Calu3 (cell line): ENCODE measurements around the gene MAPK7. TPM values are rescaled to one million over a fixed set of nuclear protein-coding genes. Genes with fewer than 3 reads are reported as not detected.

Source experiments
- BruUV-seq: library from RNA; stranded (reverse); fragments of 400-500 nt; replicated peaks from 2 replicates; lab custom pipeline; 2021; lab: Mats Ljungman, UMichigan
- CTCF ChIA-PET: fragments of 300-600 bp; sonication (Branson Sonifier 250); formaldehyde crosslinking; loops from one replicate; lab custom pipeline; 2022; ENCODE audit warnings: antibody characterized with exemption; lab: Charles Lee
- DNase-seq: peaks from one replicate; pipeline ENCODE4 v3.0.0; 2022
- H3K27ac Mint-ChIP-seq: one replicate; pipeline ENCODE4 v1.8.0; 2022; ENCODE audit warnings: mixed read lengths; ENCODE audit not compliant: unreplicated experiment
- H3K27me3 Mint-ChIP-seq: one replicate; pipeline ENCODE4 v1.8.0; 2022; ENCODE audit warnings: mixed read lengths; ENCODE audit not compliant: unreplicated experiment
- H3K36me3 Mint-ChIP-seq: one replicate; pipeline ENCODE4 v1.8.0; 2022; ENCODE audit warnings: mild to moderate bottlenecking, moderate library complexity, mixed read lengths; ENCODE audit not compliant: insufficient read depth, unreplicated experiment
- H3K4me1 Mint-ChIP-seq: one replicate; pipeline ENCODE4 v1.8.0; 2022; ENCODE audit warnings: mild to moderate bottlenecking, low read depth, mixed read lengths; ENCODE audit not compliant: unreplicated experiment
- H3K4me3 Mint-ChIP-seq: one replicate; pipeline ENCODE4 v1.8.0; 2022; ENCODE audit warnings: mild to moderate bottlenecking, low read depth, moderate library complexity, mixed read lengths; ENCODE audit not compliant: unreplicated experiment
- H3K9me3 Mint-ChIP-seq: one replicate; pipeline ENCODE4 v1.8.0; 2022; ENCODE audit warnings: low read depth, mixed read lengths; ENCODE audit not compliant: unreplicated experiment
- intact Hi-C: fragments of 100-400 bp; cut with micrococcal nuclease; formaldehyde crosslinking; loops from one replicate; pipeline ENCODE4 v1.10.0; 2022; ENCODE audit not compliant: unreplicated experiment
- total RNA-seq: library from RNA; stranded (reverse); gene quantifications from 2 replicates; pipeline ENCODE4 v1.2.3, GENCODE V29; 2022
- TF ChIP-seq, protein P1 (sequence below): fragments of 200-600 bp; IDR thresholded peaks from one replicate; pipeline ENCODE4 v1.8.0; 2022; ENCODE audit warnings: antibody characterized with exemption; ENCODE audit not compliant: unreplicated experiment

Gene MAPK7
- total RNA-seq, 1 experiment from 2014 or later = 15.0 TPM

DNA sequence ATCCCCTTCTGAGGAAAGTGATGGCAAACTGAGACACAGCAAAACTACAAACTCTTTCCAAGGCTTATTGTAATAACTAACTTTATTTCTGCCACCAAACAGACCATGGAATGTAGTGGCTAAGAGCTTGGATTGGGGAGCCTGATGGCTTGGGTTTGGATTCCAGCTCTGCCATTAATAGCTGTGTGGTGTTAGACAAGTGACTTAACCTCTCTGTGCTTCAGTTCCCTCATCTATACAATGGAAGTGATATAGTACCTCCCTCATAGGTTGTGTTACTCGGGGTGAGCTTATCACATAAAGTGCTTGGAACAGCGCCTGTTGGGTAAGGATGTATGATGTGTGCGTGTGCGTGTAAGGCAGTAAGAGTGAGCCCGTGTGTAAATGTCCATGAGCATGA lies 26.8 kb downstream of the MAPK7 start:
- no TSS peak for BruUV-seq
- Mint-ChIP-seq H3K27me3 (peaks cover 31% of the 10 kb centered on the region), H3K27ac (no peak overlapping the region), H3K36me3 (no peaks in the 10 kb centered on the region), H3K4me1 (no peaks in the 10 kb centered on the region), H3K9me3 (no peaks in the 10 kb centered on the region), H3K4me3 (no peak overlapping the region)
- CTCF ChIA-PET = no interaction called here
- TF ChIP-seq, protein P1, sequence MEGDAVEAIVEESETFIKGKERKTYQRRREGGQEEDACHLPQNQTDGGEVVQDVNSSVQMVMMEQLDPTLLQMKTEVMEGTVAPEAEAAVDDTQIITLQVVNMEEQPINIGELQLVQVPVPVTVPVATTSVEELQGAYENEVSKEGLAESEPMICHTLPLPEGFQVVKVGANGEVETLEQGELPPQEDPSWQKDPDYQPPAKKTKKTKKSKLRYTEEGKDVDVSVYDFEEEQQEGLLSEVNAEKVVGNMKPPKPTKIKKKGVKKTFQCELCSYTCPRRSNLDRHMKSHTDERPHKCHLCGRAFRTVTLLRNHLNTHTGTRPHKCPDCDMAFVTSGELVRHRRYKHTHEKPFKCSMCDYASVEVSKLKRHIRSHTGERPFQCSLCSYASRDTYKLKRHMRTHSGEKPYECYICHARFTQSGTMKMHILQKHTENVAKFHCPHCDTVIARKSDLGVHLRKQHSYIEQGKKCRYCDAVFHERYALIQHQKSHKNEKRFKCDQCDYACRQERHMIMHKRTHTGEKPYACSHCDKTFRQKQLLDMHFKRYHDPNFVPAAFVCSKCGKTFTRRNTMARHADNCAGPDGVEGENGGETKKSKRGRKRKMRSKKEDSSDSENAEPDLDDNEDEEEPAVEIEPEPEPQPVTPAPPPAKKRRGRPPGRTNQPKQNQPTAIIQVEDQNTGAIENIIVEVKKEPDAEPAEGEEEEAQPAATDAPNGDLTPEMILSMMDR = no peak
- no peak for DNase-seq
- intact Hi-C loops = no loop called here

DNA sequence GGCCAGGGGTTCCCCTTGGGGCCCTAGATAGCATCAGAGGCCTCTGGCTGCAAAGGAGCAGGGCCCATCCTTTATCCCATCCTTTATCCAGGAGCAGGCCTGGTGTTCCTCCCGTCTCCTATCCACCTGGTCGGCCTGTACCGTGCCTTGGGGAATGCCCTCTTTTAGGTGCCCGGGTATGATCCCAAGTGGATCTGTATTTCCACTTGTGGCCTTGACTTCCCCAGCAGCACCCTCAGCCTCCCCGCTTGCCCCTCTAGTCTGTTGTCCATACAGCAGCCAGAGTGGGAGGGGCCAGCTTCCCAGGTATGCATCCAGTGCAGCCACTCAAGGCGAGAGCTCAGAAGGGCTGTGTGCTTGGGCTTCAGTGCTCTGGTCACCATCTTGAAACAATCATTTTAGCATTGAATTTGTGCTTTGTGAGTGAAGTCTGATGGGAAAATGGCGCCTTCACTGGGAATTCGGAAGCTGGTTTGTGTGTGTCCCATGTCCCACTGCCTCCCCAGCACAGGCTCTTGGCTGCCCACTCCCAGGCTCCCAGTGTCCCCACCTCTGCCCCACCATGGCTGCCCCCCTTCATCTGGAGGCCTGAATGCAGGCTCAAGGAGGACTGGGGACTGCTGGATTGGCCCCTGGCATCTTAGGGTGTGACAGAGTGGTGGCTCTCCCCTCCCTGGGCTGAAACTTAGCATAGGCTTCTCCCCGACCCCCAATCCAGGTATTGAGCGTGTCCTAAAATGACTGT lies 29.5 kb downstream of the MAPK7 start:
- CTCF ChIA-PET = no interaction called here
- TF ChIP-seq, protein P1 = no peak
- H3K4me1 Mint-ChIP-seq = no peaks in the 10 kb centered on the region
- no peaks in the 10 kb centered on the region for H3K36me3 Mint-ChIP-seq
- BruUV-seq = no TSS peak
- H3K9me3 Mint-ChIP-seq = no peaks in the 10 kb centered on the region
- no peak for DNase-seq
- no peak overlapping the region for H3K4me3 Mint-ChIP-seq
- peaks cover 37% of the 10 kb centered on the region for H3K27me3 Mint-ChIP-seq
- intact Hi-C loops = no loop called here
- no peak overlapping the region for H3K27ac Mint-ChIP-seq

DNA sequence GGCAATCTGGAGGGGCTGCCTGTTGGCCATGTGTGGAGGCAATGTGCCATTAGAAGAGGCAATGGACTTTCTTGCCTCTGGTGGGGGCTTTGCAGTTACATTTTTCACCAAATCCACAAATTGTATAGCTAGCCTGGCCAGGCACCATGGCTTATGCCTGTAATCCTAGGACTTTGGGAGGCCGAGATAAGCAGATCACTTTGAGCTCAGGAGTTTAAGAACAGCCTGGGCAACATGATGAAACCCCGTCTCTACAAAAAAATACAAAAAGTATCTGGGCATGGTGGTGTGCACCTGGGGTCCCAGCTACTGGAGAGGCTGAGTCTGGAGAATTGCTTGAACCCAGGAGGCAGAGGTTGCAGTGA lies 30.0 kb downstream of the MAPK7 start:
- no TSS peak for BruUV-seq
- no peaks in the 10 kb centered on the region for H3K9me3 Mint-ChIP-seq
- no peaks in the 10 kb centered on the region for H3K4me1 Mint-ChIP-seq
- TF ChIP-seq, protein P1 = no peak
- CTCF ChIA-PET = no interaction called here
- peaks cover 32% of the 10 kb centered on the region for H3K27me3 Mint-ChIP-seq
- H3K4me3 Mint-ChIP-seq = no peak overlapping the region
- intact Hi-C loops = no loop called here
- no peak overlapping the region for H3K27ac Mint-ChIP-seq
- H3K36me3 Mint-ChIP-seq = no peaks in the 10 kb centered on the region
- no peak for DNase-seq

DNA sequence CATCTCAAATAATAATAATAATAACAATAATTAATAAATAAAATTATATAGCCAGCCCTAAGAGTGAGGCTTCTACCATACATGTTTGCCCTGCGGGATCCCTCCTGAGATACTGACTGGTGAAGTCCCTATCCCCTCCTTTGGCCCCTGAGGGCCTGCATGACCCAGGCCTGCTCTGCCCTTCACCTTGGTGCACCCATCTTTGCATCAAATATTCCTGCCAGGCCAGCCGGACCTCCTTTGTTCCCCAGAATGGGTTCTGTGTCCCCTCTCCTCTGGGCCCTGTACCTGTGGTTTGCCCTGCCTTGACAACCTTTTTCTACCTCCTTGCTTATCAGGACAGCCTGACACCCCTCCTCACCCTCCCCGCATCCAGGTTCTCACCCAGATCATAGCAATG lies 30.8 kb downstream of the MAPK7 start:
- no peak overlapping the region for H3K27ac Mint-ChIP-seq
- H3K9me3 Mint-ChIP-seq = no peaks in the 10 kb centered on the region
- no peaks in the 10 kb centered on the region for H3K4me1 Mint-ChIP-seq
- H3K27me3 Mint-ChIP-seq = peaks cover 24% of the 10 kb centered on the region
- CTCF ChIA-PET = no interaction called here
- DNase-seq = no peak
- no peak overlapping the region for H3K4me3 Mint-ChIP-seq
- no TSS peak for BruUV-seq
- TF ChIP-seq, protein P1 = no peak
- H3K36me3 Mint-ChIP-seq = no peaks in the 10 kb centered on the region
- intact Hi-C loops = no loop called here
